ENCODE results near the gene KLHL18.

KLHL18 gene

DNA sequence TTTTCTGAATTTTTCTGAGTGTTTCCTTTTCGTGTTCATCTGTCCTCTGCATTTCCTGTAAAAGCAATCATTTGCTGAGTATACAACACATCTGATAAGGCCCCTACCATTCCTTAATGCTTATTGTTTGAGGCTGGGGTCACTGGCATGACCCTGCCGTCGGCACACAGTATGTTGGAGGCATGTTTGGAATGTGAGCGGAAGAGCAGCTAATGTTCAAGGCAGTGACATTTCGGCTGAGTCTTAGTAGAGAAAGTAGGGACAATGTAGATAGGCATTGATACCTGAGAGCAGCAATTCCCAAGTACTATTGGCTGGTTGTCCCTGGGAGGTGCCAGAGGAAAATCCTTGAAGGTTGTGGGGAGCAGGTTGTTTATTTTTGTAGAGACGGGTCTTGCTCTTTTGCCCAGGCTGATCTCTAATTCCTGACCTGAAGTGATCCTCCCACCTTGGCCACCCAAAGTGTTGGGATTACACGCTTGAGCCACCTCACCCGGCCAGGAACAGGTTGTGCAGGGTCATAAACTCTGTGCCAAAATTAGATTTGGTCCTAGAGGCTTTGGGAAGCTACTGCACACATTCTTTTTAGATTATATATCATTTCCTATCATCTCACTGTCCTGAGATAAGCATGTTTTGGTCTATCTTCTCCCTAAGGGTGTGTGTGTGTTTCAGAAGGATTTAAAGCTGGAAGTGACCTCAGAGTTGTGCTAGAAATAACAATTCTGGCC lies 111.6 kb downstream of the KLHL18 start:
- no peak overlapping the region for H3K4me3 ChIP-seq (ENCODE audit: low read depth, low read length)

DNA sequence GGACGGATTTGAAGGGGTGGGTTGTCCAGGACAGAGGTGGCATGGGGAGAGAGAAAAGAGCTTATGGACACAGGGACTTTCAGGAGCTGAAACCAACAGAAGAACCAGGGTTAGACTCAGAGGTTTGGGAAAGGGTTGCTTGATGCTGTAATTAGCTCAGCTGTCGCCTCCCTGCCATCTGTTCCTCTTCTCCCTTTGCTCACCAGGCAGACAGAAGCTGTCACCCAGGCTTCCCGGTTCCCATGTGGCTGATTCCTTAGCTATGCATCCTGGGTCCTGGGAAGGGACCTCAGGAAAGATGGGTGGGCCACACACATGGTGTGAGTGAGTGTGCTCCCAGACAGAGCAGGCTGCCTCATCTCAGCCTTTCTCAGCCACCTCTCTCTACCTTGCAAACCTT lies 112.1 kb downstream of the KLHL18 start:
- H3K4me3 ChIP-seq (ENCODE audit: low read depth, low read length), result no peak overlapping the region
